ENCODE measurements around the gene DNTT. TPM values are rescaled to one million over a fixed set of nuclear protein-coding genes. Genes with fewer than 3 reads are reported as not detected.

DNTT gene
- total and polyA plus RNA-seq, 9 of the 15 experiments (the other 6 are each of a cell fraction or from before 2014, with no cell fraction given) = not detected

- no peak for TF ChIP-seq KAT2B (IDR thresholded peaks at IDR 0.05; ENCODE audit: low read depth, low read length)
Measured at GRCh38 chr10:96272316-96273280, 31.6 kb upstream of the DNTT start (continued).

GRCh38 chr10:96275685-96276418 lies 28.4 kb upstream of the DNTT start:
- no peak for FAIRE-seq
- no peak overlapping the region for H3K27ac ChIP-seq (ENCODE audit: extremely low read depth, low read depth, low read length)
- TF ChIP-seq ELK1 (CRISPR knock-in tag; IDR thresholded peaks at IDR 0.05) (no peak), GTF3C2 (IDR thresholded peaks at IDR 0.05; ENCODE audit: borderline replicate concordance, extremely low read depth, insufficient read length) (no peak), ETV6 (IDR thresholded peaks at IDR 0.05; ENCODE audit: borderline replicate concordance in 1 of 2, low read depth in 2 of 2, low read length in 1 of 2) (no peak), ETV6 (CRISPR knock-in tag; IDR thresholded peaks at IDR 0.05; ENCODE audit: borderline replicate concordance) (no peak), ZNF76 (CRISPR knock-in tag; IDR thresholded peaks at IDR 0.05; ENCODE audit: borderline replicate concordance) (no peak), BRF1 (IDR thresholded peaks at IDR 0.05; ENCODE audit: borderline replicate concordance, extremely low read depth, insufficient read length) (no peak), ZBED1 (IDR thresholded peaks at IDR 0.05) (no peak), TARDBP (IDR thresholded peaks at IDR 0.05) (no peak)
- peaks cover 0 to 12% of the 10 kb centered on the region in 2 experiments; a peak in 2 of 5 replicates for H3K27me3 ChIP-seq (ENCODE audit: control insufficient read depth in 2 of 2, insufficient read depth in 2 of 2, low read length in 2 of 2)
- 0% methylated on average over 2 of the region's 2 CpGs for WGBS (ENCODE audit: insufficient coverage, low coverage, missing lambda C conversion rate)
- no TSS peak for BruUV-seq (replicated peaks)
- in situ Hi-C loops (cut with MboI) (no loop called here), intact Hi-C loops (cut with micrococcal nuclease) (no loop called here)
- H4K20me1 ChIP-seq (replicated peaks; ENCODE audit: control insufficient read depth, insufficient read depth, low read length) = no peaks in the 10 kb centered on the region
- CTCF ChIA-PET (ENCODE audit: low intra/inter-chr PET ratio) = no interaction called here
- no peak overlapping the region for H3K4me3 ChIP-seq
- no peaks in the 10 kb centered on the region for H3K4me1 ChIP-seq (replicated peaks in 1 of 2; ENCODE audit: control insufficient read depth in 2 of 2, insufficient read depth in 2 of 2, low read length in 2 of 2)
- ATAC-seq = no peak
- H3K4me2 ChIP-seq (ENCODE audit: insufficient read depth, low read length) = no peak overlapping the region
- no peak for DNase-seq (ENCODE audit: extremely low read depth in 1 of 4, low spot score in 3 of 4)
- H3K79me2 ChIP-seq (ENCODE audit: control insufficient read depth, insufficient read depth, low read length) = no peaks in the 10 kb centered on the region
- POLR2A ChIA-PET = interaction anchor here (0.7 kb wide), 1 partner anchor 23 kb away, joined by 3 read pairs; no protein-coding TSS in a partner anchor
- no peaks in the 10 kb centered on the region for H3K36me3 ChIP-seq (ENCODE audit: control insufficient read depth, insufficient read depth, low read length)
- H3K9ac ChIP-seq (ENCODE audit: insufficient read depth in 1 of 2, low read depth in 2 of 2, low read length in 2 of 2) = no peak overlapping the region
- H3K9me1 ChIP-seq (ENCODE audit: control insufficient read depth, insufficient read depth, low read length) = no peaks in the 10 kb centered on the region
- no peaks in the 10 kb centered on the region for H3K9me3 ChIP-seq (replicated peaks; ENCODE audit: control insufficient read depth, insufficient read depth, low read depth, low read length)
- no peak overlapping the region for H2AFZ ChIP-seq (ENCODE audit: low read depth, low read length)

All from K562 (cell line).